ELR (cell line): ENCODE measurements around the gene MFSD12.
A peak's percentile ranks its signal among the peaks of the same experiment; 100 is the strongest.

Experiments
- DNase-seq: peaks from one replicate; pipeline ENCODE4 v3.0.0-alpha.2; 2015; ENCODE audit warnings: low read depth

Gene MFSD12

DNA sequence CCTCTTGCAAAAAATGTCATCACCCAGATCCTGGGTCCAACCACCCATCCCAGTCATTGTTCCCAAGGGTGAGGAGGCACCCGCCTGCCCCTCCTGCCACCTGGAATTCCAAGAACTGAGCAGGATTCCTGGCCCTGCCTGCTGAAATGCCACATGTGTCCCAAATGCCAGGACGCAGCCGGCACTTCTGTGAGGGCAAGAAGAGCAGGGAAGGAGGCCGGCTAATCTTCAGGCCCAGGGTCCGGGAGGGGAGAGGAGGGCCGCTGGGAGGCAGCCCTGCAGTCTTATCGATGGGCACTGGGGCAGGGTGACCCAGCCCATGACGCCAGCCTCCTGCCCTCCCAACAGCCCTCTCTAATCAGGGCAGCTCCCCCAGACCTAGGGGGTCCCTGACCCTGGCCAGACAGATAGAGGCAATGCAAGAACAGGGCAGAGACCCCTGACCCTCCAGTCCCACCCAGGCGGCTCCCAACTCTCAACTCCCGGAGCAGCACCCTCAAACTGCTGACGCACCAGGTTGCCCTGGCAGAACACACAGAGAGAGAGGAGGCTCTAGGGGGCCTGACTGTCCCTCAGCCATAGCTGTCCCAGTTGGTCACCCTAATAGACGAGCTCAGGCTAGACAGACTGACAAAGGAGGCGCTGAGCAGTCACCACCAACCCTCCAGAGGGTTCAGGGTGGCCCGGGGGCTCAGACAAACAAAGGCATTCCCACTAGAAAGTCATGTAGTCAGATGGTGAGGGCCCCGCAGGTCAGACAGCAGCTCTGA, 1.5 kb downstream of the MFSD12 start:
- DNase-seq = no peak

DNA sequence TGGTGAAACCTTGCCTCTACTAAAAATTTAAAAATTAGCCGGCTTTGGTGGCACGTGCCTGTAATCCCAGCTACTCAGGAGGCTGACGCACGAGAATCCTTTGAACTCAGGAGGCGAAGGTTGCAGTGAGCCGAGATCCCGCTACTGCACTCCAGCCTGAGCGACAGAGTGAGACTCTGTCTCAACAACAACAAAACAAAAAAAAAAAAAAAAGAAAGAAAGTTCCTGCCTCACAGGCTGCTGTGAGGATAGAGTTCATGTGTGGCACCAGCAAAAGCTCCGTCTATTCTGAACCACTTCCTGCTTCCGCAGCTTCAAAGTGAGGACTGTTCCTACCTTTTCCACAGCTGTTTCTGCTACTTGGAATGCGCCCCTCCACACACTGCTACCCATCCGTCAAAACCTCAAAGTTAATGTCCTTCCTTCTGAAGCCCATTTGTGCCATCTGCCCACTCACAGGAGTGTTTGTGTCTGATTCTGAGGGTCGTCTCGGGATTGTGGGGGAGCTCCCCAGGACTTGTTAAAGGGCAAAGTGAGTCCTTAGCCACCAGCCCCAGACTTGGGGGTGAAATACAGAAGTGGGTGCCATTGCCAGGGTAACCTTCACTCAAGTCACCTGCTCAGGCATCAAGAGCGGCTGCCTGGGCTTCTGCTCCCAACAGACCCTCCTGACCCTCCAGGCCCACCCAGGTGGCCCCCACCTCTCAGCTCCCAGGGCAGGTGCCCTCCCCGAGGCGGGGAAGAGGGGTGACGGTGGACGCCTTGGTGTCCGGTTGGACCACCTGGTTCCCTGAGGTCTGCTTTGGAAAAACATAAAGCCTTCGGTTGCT, 2.9 kb downstream of the MFSD12 start:
- no peak for DNase-seq

DNA sequence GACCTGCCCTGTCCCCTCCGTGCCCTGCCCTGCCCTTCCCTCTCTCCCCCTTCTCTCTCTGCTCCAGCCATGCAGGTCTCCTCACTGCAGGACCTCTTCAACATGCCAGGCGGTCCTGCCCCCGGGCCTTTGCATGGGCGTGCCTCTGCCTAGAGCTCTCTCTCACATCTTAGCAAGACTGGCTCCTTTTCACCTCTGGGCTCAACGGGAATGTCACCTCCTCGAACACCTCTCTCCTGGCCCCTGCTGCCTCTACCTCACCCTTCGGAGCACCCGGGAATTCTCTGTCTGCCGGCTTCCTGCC, 5.6 kb downstream of the MFSD12 start:
- no peak for DNase-seq

DNA sequence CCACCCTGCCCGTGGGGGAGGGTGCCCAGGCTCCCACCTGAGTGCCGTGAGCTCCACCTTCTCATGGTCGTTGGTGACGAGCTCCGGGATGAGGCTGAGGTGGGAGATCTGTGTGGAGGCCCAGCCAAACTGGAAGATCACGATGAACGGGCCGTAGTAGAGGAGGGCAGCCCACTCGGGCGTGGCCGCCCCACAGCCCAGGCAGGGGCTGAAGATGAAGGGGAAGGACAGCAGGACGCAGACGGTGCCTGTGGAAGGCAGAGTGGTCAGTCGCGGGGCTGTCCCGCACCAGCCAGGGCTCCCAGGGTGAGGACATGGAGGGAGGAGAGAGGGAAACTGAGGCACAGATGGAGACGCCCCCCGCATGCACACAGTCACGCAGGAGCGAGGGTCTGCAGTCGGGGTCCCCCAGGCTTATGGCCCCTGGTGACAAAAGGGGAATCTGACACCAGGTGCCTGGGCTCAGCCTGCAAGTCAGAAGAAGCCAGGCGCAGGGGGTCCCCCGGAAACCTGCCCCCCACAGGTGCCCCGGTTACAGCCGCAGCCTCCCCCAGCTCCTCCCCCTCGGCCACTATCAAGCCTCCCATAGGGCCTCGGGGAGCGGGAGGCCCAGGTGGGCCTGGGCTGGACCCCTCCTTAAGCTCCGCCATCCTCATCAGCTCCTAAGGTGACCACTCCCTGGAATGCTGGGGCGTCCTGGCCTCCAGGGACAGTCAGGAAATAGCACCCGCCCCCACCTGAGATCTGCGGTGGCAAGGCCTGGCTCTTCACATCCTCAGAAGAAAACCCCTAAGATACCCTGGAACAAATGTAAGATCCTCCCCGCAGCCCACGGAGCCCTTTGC, 6.2 kb downstream of the MFSD12 start:
- no peak for DNase-seq

DNA sequence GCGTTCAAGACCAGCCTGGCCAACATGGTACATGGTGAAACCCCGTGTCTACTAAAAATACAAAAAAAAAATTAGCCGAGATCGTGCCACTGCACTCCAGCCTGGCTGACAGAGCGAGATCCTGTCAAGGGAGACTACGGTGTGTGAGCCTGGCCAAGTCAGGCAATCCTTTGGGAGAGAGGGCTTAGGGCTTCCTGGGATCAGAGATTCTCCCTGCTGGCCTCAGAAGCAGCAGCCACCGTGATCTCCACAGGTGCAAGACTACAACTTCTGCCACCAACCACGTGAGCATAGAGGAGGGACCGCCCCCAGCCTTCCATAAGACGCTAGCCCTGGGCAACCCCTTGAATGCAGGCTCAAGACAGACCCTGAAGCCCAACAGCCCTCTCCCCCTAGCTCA, 7.6 kb downstream of the MFSD12 start:
- DNase-seq = no peak

DNA sequence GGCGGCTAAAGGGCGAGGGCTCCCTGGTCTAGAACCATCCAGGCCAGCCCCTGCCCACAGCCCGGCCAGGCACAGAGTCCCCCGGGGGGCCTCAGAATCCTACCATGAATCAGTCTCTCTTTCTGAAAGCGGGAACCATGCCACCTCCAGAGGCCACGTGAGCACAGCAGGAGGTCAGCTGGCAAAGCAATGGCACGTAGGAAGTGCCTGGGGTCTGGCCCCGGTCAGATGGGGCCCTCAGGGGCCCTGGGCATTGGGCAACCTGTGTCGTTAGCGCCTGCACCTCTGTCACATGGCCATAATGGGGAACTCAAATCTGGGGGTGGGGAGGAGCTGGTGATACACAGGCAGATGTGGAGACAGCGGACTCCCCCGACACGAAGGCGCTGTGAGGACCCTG, 8.8 kb downstream of the MFSD12 start:
- no peak for DNase-seq

DNA sequence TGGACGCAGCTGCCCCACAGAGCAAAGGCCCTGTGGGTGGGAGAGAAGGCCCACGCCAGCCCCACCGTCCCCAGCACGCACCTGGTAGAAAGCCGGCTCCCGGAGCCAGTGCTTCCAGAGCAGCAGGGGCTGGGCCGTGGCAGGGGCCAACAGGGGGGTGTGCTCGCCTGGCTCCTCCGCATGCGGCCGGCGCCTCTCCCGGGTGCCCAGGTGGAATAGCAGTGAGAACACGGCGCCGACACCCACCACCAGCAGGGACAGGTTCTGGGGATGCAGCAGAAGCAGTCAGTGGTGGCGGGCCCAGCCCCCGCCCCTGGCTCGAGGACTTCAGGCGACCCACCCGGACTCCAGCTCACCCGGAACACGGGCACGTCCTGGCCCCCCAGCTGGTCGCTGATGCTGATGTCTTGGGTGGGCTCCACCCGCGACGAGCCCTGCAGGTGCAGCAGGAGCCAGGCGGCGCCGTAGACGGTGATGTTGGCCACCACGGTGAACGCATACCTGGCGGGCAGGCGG, 9.6 kb downstream of the MFSD12 start:
- DNase-seq = no peak

DNA sequence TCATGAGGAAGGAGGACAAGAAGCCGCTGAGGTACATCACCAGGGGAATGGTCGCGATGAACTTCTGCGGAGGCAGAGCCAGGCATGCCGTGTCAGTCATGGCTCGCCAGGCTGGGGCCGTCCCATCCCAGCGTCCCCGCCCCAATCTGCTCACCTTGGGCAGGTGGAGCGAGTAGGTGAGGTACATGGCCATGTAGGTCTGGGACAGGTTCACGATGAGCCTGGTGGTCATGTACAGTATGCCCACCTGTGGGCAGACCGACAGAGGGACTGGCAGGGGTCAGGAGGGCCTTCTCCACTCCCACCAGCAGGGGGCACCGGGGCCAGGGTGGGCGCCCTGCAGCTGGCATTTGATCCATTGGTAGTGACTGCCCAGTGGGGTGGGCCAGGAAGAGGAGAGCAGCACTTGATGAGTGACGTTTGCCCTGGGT, 10.1 kb downstream of the MFSD12 start:
- DNase-seq = peak; percentile 56

DNA sequence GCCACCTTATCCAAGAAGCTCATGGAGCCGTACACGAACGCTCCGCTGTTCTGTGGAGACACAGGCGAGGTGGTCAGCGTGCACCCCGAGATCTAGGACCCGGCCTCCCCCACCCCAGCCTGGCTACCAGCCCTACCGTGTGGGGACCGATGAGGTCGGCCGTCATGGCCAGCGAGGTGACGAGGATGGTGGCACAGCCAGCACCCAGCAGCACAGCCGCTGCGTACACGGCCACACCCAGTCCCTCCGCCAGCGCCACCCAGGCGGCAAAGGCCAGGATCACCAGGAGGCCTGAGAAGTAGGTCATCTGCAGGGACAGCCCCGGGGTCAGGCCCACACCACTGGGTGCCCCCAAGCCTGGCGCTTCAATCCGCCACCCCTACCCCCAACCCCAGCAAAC, 11.3 kb downstream of the MFSD12 start:
- no peak for DNase-seq

DNA sequence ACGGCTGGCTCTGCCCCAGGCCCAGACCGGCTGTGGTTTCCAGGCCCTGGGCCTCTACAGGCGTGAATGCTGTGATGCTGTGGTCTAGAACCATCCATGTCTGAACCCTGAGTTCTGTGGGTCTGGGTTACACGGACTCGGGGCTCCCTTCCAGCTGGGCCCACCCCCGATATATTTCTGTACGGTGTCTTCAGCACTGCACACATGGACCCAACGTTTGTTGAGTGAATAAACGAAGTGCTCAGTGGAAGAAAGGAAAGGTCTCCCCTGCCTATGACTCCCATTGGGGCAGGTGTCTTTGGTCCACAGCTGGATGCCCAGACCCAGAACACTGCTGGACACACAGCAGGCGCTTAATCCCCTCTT, 11.7 kb downstream of the MFSD12 start:
- DNase-seq = no peak

DNA sequence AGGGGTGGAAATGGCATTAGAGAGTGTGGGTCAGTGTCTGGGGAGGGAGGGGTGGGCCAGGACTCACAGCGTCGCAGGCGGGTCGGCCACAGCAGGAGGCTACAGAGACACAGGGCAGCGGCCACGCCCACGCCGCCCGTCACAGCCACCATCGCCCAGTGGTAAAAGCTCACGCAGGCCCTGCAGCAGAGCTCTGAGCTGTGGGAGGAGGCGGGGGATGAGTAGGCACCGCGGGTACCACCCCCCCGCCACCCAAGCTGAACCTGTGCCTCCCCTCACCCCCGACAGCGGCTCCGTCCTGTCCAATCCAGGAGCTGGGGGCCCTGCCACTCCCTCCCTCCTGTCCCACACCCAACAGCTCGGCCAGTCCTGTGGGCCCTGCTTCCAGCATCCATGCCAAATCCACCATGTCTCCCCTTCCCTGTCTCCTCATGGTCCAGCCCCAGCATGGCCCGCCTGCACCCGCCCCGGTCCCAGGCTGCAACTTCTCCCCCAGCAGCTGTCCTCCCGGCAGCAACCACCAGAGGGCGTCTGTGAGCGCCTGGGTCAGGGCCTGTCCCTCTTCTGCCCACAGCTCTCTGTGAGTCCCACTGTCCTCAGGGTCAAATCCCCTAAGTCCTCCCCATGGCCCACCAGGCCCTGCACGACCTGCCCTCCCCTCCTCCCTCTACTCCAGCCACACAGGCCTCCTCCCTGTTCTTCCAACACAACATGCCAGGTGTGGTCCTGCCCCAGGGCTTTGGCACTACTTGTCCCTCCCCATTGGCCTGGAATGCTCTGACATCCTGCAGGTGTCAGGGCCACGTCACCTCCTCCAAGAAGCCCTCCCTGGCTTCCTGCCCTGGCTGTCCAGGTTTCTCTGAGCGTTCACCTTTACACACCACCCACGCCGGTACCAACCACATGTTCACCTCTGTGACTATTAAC, 12.4 kb downstream of the MFSD12 start:
- DNase-seq = peak; percentile 67

DNA sequence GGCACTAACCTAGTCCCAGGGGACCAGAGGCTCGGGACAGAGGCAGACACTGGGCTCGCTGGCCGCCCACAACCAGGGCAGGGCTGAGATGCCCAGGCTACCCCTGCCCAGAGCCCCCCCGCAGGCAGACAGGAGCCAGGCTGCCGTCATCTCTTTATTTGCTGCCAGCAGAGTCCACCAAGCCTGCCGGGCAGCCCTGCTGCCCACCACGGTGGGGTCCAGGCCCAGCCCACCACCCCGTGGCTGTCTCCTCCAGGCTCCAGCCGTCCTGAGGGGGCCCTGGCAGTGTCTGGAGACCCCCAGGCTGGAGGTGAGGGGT, 13.4 kb downstream of the MFSD12 start:
- DNase-seq = no peak

DNA sequence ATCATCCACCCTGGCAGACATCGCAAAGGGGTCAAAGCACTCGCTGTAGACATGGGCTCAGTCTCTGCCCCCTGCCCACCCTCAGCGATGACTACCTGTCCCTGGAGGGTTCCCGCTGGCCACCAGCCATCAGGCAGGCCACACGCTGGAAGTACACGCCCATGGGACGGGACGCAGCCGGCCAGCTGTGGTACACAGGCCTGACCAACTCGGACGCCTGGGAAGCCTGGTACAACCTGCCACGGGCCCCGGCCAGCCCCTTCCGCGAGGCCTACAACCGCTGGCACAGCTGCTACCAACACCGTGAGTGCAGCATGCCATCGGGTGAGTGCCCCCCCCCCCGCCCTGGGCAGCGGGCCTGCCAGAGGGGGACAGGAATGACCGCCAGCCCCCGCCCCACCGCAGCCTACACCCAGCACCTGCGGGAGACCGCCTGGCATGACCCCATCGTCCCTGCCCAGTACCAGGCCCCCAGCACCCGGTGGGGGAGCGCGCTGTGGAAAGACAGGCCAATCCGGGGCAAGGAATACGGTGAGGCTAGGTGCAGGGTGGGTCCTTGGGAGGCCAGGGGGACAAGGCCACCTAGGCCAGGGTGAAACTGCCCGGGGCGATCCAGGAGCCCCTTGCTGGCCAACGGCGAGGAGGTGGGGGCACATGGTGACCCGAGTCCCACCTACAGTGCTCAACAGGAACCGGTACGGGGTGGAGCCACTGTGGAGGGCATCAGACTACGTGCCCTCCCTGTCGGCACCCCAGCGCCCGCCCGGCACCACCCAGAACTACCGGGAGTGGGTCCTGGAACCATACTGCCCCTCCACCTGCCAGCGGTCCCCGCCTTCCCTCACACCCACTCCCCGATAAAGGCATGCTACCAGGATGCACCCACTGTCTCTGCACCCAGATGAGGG, 14.0 kb downstream of the MFSD12 start:
- DNase-seq = no peak

DNA sequence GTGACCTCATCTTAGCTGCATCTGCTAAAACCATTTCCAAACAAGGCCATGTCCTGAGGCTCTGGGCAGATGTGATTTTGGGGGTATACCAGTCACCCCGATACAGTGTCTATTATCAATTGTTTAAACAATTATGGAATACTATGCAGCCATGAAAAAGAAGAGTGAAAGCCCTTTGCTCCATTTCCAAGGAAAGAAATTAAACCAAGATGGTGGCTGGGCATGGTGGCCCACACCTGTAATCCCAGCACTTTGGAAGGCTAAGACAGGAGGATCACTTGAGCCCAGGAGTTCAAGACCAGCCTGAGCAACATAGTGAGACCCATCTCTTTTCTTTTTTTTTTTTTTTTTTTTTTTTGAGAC, 17.6 kb downstream of the MFSD12 start:
- DNase-seq = no peak

DNA sequence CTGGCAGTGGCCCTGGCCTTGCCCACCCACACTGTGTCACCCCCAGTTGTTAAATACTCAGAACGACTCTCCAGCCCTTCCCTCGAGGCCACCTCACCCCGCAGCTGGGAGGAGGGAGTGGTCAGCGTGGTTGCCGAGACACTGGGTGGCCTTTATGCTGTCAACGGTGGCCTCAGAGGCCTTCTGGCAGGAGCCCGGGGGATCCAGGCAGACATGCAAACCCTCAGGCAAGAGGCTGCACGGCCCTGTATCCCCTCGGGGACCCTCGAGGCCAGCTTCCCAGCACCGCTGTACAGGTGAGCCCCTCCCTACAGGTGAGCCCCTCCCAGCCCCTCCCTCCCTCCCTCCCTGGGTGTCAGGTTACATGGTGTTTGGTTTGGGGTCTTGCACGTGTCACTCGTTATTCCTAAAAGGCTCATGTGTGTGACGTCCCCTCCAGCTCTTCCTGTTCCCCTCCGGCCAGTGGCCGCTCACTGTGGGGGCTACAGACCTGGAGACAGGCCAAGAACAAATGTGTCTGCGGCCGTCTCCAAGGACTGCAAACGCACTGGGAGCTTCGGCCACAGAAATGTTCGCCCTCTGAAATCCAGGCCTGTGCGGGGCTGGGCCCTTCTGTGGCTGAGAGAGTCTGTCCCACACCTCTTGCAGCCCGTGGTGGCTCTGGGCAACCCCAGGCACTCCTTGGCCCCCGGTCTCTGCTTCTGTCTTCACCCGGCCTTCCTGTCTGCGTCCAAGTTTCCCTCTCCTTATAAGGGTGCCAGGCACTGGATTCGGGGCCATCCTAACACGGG, 18.2 kb downstream of the MFSD12 start, which contains the start of gene TEKTIP1:
Gene TEKTIP1, plus strand, starts transcription at position 210 of the 791 bp plus-strand sequence. Its CDS starts 4 bp downstream, at position 214.
- DNase-seq = peak; percentile 44

DNA sequence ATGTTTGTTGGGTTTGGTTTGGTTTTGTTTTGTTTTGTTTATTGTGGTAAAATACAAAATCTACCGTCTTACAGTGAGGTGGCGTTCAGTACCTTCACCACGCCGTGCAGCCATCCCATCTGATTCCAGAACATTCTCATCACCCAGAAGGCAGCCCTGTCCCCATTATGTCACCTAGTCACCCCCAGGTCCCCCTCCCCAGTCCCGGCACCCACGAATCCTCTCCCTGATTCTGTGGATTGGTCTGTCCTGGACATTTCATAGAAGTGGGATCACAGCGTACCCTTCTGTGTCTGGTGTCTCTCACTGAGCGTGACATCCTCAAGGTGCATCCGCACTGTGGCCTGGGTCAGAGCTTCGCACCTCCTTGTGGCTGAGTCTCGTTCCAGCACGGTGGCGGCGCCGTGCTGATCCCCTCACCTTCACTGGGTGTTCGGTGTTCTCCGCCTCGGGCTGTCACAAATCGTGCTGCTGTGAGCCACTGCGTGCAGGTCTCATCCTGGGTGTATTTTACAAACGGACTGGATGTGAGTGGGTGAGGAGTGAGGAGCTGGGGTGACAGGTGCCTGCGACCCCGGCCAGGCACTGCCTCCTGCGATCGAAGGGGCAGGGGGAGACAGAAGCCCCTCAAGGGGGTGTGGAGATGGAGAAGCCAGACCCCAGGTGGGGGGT, 19.0 kb downstream of the MFSD12 start:
- no peak for DNase-seq

DNA sequence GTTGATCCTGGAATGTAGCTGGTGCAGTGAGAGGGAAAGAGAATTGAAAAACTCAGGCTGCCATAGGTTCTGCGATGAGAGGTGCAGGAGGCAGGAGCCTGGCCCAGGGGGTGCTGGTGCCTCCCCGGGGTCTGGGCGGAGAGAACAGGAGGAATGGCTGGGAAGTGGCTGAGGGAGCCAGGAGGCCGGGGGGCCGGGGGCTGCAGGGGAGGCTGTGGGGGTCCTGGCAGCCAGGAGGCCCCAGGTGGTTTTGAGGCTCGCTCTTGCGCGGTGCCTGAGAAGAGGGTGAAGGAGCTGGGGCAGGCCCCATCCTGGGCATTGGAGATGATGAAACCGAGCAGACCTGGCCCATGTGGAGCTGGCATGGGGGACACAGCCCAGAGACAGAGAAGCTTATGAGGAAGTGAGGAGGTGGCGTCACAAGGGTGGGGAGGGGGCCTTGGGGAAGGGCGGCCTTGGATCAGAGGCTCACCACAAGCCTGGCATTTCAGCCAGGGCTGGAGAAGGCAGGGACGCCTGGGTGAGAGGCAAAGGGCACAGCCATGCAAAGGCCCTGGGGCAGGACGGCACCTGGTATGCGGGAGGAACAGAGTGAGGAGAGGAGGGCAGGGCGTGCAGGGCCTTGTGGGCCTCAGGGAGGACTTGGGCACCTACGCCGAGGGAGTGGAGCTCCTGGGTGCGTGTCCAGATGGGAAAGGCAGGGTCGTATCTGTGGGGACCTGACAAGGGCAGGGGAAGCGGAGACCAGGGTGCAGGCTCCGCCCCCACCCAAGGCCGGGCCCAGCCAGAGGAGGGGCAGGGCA, 19.7 kb downstream of the MFSD12 start:
- DNase-seq = no peak

DNA sequence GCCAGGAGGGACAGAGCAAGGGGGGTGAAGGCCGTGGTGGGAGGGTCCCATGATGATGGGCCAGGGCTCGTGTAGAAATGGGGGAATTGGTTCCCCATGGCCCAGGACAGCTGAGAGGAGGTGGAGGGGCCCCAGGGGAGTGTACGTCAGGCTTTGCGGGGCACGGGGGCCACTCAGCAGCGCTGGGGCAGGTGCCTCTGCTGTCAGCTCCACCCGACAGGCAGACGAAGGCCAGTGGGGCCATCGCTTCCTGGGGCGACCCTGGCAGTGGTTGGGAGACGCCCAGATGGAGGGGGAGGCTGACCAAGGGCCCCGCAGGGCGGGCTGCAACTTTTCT, 20.3 kb downstream of the MFSD12 start:
- DNase-seq = no peak
